GM19240 (cell line): ENCODE data around the gene GLG1.
"Not testable (repeated sequence)": the region's sequence is repeated elsewhere in the genome, so short reads cannot be mapped to it uniquely, and the experiment has no call there.

ENCODE experiments used
- DNase-seq: peaks from one replicate; pipeline ENCODE4 v3.0.0; 2011; ENCODE audit warnings: low spot score; ENCODE audit not compliant: insufficient read length

GLG1 gene

DNA sequence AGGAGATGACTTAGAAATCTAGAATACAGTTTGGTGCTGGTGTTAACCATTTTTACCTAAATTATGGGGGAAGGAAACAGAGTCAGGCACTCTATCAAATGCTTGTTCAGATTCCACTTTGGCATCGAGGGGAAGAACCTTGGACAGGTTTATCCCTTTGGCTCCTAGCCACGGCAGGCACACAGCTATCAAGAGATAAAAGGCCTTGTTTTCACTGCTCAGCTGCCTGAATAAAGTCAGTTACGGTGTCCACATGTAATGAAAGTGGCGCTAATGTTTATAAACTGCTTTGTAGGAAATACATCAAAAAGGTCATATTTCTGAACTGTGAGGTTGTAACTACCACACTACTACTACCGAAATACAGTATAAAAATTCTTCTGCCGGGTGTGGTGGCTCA is 66.3 kb downstream of the GLG1 start:
- not testable (repeated sequence) for DNase-seq

DNA sequence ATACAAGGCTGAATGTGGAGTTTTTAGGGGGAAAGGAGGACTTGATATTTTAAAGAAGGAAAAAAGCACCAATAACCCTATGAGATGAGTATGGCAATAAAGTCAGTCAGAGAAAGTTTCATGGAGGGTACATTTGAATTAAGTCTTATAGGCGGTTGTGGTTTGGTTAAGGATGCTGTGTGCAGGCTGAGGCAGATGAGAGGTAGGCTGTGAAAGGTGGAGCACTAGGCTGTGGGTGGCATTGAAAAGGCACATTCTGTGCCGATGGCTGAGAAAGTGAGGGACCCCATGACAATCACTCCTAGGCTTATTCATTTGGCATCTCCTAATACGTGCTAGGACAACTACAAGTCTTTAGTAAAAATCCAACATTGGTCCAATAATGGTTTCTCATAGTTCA is 68.1 kb downstream of the GLG1 start:
- not testable (repeated sequence) for DNase-seq

DNA sequence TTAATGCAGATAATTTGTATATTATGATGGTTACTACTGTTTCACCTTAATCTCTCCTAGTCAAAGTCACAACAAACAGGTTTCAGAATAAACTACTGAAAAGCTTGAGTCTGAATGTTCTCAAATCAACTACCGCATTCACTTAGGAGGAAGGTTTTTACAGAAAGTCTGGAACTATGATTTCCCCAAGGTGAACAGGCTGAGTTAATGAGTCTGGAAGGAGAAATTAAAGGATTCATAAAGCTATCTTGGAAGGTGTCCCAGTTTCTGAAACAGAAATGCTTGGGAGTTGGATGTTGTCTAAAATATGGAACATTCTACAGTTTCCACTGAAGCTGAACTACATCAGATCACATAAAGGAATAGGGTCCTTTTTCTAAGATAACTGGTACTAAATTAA is 69.2 kb downstream of the GLG1 start:
- DNase-seq, result not testable (repeated sequence)

DNA sequence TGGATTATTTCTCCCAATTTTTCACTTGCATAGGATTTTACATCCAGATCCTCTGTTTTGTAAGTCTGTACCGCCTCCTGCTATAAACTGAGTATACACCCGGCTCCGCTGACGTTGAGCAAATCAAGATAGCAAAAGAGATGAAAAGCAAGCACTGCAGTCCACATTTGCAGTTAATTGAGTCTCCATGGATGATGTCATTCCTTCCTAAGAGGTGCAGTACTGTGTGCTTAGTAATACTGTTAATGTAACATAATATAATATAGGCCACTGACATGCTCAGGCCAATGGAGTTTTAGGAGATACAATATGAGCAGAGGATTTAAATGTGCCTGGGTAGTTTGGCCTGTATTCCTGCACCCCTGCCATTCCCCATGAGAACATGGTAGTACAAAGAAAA is 72.3 kb downstream of the GLG1 start:
- DNase-seq, result not testable (repeated sequence)

DNA sequence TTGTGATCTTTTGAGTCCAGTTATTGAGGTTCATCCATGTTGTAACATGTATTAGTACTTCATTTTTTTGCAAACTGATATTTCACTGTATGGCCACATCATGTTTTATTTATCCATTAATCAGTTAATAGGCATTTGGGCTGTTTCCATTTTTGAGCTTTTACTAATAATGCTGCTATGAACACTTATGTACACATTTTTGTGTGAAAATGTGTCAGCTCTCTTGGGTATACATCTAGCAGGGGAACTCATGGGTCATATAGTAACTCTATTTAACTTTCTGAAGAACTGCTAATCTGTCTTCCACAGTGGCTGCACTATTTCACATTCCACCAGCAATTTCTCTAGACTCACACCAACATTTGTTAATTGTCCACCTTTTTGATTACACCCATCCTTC is 82.0 kb downstream of the GLG1 start:
- DNase-seq, result no peak

DNA sequence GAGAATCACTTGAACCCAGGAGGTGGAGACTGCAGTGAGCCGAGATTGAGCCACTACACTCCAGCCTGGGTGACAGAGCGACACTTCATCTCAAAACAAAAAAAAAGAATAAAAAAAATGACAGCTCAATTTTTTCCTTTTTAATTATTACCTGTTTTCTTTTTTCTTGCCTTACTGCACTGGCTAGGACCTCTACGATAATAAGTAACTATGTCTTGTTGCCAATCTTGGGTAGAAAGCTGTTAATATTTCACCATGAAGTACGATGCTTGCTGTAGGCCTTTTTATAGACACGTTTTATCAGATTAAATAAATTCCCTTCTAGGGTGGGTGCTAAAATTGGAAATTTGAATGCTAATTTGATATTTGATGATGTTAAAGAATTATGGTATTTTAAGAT is 82.8 kb downstream of the GLG1 start:
- DNase-seq, result no peak

DNA sequence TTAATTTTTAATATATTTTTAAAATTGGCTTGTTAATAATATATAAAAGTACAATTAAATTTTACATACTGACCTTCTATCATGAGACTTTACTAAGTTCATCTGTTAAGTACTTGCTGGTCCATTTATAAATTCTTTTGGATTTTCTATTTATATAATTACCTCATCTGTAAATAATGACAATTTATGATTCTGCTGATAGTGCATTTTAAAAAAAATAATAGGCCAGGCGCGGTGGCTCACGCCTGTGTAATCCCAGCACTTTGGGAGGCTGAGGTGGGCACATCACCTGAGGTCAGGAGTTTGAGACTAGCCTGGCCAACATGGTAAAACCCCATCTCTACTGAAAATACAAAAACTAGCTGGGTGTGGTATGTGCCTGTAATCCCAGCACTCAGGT is 83.2 kb downstream of the GLG1 start:
- DNase-seq, result not testable (repeated sequence)

DNA sequence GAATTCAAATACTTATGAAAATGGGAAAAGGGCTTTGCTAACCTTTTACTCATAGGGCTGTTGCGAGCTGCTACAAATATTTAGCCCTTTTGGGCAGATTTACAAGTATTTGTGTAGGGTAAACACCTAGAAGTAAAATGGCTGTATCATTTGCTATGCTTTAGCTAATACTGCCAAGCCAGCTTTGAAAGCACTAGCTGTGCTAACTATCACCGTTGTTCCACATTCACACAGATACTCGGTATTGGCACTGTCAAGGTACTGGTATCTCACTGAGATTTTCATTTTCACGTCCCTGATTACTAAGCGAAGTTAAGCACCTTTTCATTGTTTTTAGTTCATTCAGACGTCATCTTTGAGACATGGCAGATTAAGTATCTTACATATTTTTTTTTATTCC is 84.8 kb downstream of the GLG1 start:
- DNase-seq, result no peak

DNA sequence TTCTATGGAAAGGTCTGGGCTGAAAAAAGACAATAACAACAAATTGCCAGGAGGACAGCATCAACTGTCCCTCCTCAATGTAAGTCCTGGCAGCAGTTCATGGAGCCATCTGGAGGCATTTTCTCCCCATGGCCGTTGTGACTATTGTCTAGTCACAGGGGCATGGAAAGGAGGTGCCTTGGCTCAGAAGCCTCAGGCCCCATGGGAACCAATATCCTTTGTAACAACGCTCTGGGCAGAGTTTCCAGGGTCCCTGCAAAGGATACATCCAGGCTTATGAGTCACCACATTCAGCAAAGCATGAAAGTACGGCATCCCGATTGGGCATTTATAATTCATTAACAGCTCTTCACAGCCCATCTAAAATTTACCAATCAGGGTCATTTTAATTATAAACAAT is 85.2 kb downstream of the GLG1 start:
- no peak for DNase-seq

DNA sequence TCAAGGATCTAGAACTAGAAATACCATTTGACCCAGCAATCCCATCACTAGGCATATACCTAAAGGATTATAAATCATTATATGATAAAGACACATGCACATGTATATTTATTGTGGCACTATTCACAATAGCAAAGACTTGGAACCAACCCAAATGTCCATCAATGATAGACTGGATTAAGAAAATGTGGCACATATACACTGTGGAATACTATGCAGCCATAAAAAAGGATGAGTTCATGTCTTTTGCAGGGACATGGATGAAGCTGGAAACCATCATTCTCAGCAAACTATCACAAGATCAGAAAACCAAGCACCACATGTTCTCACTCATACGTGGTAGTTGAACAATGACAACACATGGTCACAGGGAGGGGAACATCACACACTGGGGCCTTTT is 88.0 kb downstream of the GLG1 start:
- DNase-seq, result not testable (repeated sequence)

DNA sequence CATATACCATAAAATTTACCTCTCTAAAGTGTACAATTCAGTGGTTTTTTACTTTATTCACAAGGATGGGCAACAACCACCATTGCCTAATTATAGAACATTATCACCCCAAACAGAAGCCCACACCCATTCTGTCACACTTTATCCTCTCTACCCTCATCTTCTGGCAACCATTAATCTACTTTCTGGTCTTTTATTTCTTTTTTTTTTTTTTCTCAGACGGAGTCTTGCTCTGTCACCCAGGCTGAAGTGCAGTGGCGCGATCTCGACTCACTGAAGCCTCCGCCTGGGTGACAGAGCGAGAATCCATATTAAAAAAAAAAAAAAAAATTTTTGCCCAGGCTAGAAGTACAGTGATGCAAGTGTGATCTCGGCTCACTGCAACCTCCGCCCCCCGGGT is 95.0 kb downstream of the GLG1 start:
- no peak for DNase-seq

DNA sequence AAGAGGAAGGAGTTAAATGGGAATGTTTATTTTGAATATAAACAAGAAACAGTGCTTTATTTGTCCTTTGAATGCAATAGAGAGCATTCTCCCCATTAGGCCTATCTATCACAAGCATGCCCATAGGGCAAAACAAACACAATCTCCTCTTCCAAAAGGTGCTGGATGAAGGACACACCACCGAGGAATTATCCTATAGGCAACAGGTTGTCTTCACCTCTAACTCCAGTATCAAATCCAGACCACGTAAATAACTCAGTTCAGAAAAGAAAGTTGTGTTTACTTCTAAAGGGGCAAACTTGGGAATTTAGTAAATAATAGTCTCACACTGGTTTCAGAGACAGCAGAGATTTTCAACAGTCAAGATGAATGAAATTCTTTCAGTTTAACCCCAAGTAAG is 101.9 kb downstream of the GLG1 start:
- DNase-seq, result no peak

DNA sequence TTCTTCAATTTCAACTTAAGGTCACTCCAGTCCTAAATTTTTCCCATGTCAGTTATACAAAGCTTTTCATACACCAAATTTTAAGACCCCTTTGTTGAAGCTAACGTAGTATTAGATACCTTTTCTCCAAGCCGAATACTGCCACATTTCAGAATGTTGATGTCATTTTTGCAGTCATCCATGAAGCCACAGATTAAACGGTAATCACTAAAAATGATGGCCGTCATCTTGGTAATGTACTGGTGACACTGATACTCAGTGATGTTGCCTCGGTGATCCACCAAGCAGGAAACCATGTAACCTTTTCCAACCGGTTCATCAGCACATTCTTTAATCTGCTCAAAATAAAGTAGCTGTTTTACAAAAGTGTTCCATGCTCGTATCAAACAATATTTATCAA is 103.5 kb downstream of the GLG1 start:
- no peak for DNase-seq

DNA sequence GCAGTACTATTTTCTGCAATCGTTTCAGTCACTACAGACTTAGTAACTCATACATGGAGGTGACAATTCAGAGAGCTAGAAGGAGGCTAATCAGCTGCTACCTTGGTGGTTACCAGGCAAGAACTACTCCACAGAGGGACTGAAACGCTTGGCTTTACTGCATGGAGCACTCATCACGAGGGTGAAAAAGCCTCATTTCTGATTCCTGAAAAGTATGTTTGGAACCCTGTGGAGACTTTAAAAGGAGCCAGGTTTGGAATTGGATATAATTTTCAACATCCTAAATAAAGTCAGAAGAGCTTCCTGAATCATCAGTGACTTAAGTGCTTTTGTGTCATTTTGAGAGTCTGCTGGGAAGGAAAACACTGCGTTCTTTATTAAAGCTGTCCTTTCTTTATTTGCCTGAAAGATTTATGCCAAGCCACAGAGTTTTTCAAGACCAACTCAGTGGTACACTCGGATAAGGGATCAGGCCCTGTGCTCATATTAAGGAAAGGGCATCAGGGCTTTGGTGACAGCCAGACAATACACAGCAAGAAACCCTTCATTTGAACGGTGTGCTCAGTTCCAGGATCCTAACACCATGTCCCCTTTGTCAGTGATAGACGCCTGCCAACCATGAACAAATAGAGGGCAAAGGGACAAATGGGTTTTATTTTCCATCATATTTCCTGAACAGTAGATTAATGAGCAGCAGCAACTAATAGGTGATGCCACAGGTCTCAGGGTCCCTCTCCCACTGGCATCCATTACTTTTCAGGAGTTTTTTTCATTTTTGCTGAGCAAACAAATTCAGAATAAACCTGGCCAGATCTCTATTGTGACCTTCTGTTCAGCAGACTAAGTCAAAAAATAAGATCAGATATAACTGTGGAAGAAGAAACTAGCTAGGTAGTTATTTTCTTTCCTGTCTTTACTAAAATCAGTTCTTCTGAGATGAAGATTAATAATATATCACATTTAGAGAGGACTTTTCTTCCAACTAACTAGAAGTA is 105.1 kb downstream of the GLG1 start:
- DNase-seq, result no peak

DNA sequence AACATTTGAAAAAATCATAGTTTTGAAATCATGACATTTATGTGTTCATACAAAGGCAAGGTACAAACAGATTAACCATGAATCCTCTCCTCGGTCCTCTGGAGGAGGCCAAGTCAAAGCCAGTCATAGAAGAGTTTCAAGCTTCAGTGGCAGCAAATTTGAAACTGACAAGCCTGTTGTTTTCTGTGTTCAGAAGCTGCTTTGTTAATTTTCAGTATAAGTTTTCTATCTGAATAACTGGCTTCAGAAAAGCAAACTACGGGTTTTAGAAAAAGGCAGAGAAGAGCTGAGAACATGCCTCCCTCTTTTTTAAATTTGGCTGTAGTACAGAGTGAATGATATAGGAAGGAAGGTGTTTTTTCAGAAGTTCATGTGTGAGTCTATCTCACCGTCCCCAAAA is 106.0 kb downstream of the GLG1 start:
- no peak for DNase-seq

DNA sequence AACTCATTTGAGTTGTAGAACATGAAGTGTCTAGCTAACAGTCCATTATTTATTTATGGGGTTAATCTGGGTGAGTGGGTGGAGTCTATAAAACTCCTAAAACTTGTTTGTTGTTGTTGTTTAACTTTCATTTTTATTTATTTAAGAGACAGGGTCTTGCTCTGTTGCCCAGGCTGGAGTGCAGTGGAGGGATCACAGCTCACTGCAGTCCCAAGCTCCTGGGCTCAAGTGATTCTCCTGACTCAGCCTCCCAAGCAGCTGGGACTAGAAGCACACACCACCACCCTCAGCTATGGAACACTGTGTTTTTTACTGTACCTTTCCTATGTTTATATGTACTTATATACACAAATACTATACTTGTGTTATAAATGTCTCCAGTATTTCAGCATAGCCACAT is 107.8 kb downstream of the GLG1 start:
- no peak for DNase-seq

DNA sequence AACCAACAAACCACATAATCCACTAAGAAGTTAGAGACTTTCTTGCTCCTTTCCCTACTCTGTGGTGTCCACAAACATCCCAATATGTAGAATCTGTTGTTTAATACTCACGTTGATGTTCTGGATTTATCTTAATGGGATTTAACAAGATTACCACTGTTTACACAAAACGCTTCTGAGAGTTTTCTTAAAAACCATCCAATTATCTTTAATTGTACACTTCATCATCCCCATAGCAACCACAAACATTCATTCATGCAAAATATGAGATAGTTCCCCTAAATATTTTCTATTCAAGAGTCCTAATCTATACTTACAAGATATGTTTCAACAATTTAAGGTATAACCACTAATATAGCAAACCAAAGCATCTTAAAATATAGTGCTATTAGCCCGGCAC is 109.2 kb downstream of the GLG1 start:
- DNase-seq, result no peak

DNA sequence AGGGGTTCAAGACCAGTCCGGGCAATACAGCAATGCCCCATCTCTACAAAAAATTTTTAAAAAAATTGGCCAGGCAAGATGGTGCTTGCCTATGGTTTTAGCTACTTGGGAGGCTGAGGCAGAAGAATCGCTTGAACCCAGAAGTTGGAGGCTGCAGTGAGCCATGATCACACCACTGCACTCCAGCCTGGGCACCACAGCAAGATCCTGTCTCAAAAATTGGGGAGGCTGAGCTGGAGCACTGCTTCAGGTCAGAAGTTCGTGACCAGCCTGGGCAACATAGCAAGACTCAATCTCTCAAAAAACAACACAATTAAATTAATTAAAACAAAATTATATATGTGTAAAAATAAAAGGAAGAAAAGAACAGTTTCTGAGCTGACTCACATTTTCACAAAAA is 110.9 kb downstream of the GLG1 start:
- DNase-seq, result no peak

DNA sequence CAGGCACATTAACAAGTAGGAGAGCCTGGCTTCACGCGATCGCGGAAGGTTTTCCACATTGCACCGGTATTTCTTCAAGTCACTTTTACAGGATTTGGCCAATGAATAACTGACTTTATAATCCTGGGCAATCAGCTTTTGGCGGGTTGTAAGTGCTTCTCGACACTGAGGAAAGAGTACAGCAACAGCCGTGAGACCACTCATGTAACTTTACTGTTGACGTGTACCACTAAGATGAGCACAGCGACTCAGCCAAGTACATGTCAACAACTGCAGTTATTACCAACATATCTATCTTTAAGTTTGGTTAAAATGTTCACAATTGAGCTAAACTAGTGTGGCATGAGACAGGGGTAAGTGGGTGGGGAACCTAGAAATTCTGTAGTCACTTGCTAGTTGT is 113.9 kb downstream of the GLG1 start:
- no peak for DNase-seq

DNA sequence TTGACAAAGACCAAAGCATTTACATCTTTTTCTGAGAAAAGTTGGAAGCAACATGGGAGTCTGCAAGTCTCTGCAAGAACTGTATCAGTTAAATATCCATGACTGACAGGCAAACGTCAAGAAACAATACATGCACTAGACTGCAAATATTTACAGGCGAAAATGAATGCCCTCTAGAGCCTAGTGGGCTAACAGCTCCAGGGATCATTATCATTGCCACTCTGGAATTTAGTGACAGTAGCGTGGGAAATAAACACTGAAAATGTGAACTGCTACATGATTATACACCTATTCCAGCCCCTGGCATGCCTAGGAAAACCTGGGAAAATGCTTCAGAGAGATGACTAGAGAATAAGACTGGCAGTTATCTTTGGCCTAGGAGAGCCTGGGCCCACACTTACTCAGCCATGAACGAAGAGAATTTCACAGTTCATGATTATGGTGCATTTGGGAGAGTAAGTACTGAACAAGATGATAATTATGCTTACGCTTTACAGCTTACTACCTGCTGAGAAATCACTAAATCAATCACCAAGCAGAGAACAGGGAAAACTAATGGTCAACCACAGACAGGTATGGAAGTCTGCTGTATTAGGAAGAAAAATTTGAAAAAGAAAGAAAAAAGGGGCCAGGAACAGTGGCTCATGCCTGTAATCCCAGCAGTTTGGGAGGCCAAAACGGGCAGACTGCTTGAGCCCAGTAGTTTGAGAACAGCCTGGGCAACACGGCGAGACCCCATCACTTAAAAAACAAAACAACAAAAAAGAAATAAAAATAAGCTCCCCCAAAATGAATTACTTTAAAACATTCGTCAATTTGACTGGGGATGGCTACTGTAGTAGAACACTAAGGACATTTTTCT is 119.0 kb downstream of the GLG1 start:
- no peak for DNase-seq

DNA sequence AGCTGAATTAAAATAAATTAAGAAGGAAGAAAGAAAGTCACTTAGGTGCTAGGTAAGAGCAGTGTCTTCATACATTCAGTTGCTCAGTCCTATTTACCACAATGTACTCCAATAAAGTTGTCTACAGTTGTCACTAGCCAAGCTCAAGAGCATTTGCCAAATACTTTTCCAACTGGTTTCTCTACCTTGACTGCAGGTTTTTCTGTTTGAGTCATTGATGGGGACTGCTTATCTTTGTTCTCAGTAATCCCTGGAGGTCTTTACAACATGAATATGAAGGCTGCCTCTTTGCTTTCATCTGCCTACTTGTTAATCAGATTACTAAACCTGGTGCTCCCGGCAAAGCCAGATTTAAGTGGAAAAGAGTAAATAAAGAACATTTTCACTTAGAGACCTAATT is 121.0 kb downstream of the GLG1 start:
- DNase-seq, result no peak
